ENCODE data around the gene MPV17. TPM values are rescaled to one million over a fixed set of nuclear protein-coding genes. Genes with fewer than 3 reads are reported as not detected.

Gene MPV17
- total RNA-seq, 1 donor from 2014 or later = 47.2 TPM

Other genes starting within 250 kb of the MPV17 start
- gene EMILIN1, start 244.5 kb downstream of the MPV17 start, total RNA-seq = 15.7 TPM
- 4.0 TPM for gene KHK, start 236.3 kb downstream of the MPV17 start, total RNA-seq
- gene CGREF1, start 204.0 kb downstream of the MPV17 start, total RNA-seq = 0.87 TPM
- 2.0 TPM for gene ABHD1, start 199.3 kb downstream of the MPV17 start, total RNA-seq
- gene PREB, start 188.5 kb downstream of the MPV17 start, total RNA-seq = 51.1 TPM
- gene PRR30, start 183.7 kb downstream of the MPV17 start, total RNA-seq = not detected
- 0.10 TPM for gene TCF23, start 174.1 kb downstream of the MPV17 start, total RNA-seq
- 112 TPM for gene ATRAID, start 111.1 kb downstream of the MPV17 start, total RNA-seq
- gene SLC5A6, start 110.8 kb downstream of the MPV17 start, total RNA-seq = 13.3 TPM
- gene CAD, start 105.7 kb downstream of the MPV17 start, total RNA-seq = 8.5 TPM
- 9.4 TPM for gene SLC30A3, start 60.0 kb downstream of the MPV17 start, total RNA-seq
- gene DNAJC5G, start 47.7 kb downstream of the MPV17 start, total RNA-seq = 2.1 TPM
- 291 TPM for gene TRIM54, start 40.7 kb downstream of the MPV17 start, total RNA-seq
- 0.55 TPM for gene UCN, start 14.7 kb downstream of the MPV17 start, total RNA-seq
- gene GTF3C2, start 33.7 kb upstream of the MPV17 start, total RNA-seq = 19.8 TPM
- gene EIF2B4, start 47.2 kb upstream of the MPV17 start, total RNA-seq = 40.9 TPM
- gene SNX17, start 47.5 kb upstream of the MPV17 start, total RNA-seq = 61.2 TPM
- 6.5 TPM for gene ZNF513, start 57.6 kb upstream of the MPV17 start, total RNA-seq
- gene PPM1G, start 86.5 kb upstream of the MPV17 start, total RNA-seq = 38.8 TPM
- gene NRBP1, start 105.5 kb upstream of the MPV17 start, total RNA-seq = 53.1 TPM
- not detected for gene KRTCAP3, start 119.3 kb upstream of the MPV17 start, total RNA-seq
- gene IFT172, start 166.6 kb upstream of the MPV17 start, total RNA-seq = 22.4 TPM
- gene FNDC4, start 172.1 kb upstream of the MPV17 start, total RNA-seq = 1.8 TPM
- not detected for gene GCKR, start 173.7 kb upstream of the MPV17 start, total RNA-seq

Data from left ventricle myocardium superior (tissue), 1 donor.